Lower lobe of right lung (tissue), 2 donors: ENCODE data around the gene CYS1. TPM values are rescaled to one million over a fixed set of nuclear protein-coding genes. Genes with fewer than 3 reads are reported as not detected.

ENCODE experiments used
- ATAC-seq, 2 donors: fragments of 200-7000 bp; cut with Tn5 transposase; one replicate each; pipeline ENCODE4 v1.9.1; 2020 to 2022; ENCODE audit warnings: mild to moderate bottlenecking in 2 of 2, moderate library complexity in 2 of 2
- DNase-seq: peaks from one replicate; pipeline ENCODE4 v3.0.0-alpha.2; 2020
- H3K27ac ChIP-seq: fragments of 200-600 bp; one replicate; pipeline ENCODE4 v1.8.0; 2022
- H3K27me3 ChIP-seq: fragments of 200-600 bp; one replicate; pipeline ENCODE4 v1.8.0; 2022; ENCODE audit warnings: low read depth
- H3K36me3 ChIP-seq: fragments of 200-600 bp; one replicate; pipeline ENCODE4 v1.8.0; 2022; ENCODE audit warnings: mild to moderate bottlenecking
- H3K4me1 ChIP-seq: fragments of 200-600 bp; one replicate; pipeline ENCODE4 v1.8.0; 2022
- H3K4me3 ChIP-seq: fragments of 200-600 bp; one replicate; pipeline ENCODE4 v1.8.0; 2022; ENCODE audit warnings: mild to moderate bottlenecking
- H3K9me3 ChIP-seq: fragments of 200-600 bp; one replicate; pipeline ENCODE4 v1.8.0; 2022
- CTCF ChIP-seq: fragments of 200-600 bp; IDR thresholded peaks from one replicate; pipeline ENCODE4 v1.8.0; 2022; ENCODE audit warnings: antibody characterized with exemption, mild to moderate bottlenecking
- intact Hi-C: fragments of 100-400 bp; cut with DNase I; formaldehyde crosslinking; loops from one replicate; pipeline ENCODE4 v1.11.0; 2022
- total RNA-seq: library from RNA; stranded (reverse); fragmentation: NEBNext Ultra II Directional; extraction: Animal tissue kit (Norgen Biotek cat#: 25700); gene quantifications from one replicate; pipeline ENCODE4 v1.2.1, GENCODE V29; 2021
- donor health status: DM: no; HTN: yes; CAD: no; lungs with severe emphysema.

The CYS1 gene
- total RNA-seq, 1 donor from 2014 or later, result 2.6 TPM

DNA sequence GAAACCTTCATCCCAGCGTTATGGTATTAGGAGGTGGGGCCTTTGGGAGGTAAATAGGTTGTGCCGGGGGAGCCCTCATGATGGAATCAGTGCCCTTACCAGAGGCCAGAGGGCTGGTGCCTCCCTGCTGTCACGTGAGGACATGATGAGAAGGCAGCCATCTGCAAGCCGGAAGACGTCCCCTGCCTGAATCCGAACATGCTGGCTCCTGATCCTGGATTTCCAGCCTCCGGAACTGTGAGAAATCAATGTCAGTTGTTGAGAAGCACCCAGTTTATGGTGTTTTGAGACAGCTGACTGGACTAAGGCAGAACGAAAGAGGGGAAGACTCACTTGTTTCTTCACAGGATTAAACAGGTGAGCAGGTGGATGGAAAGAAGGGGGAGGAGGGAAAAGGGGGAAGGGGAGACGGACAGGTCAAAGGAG is 49.9 kb downstream of the CYS1 start:
- Histone ChIP-seq H3K27ac (peak overlapping the region; percentile 90), H3K4me1 (peaks cover 44% of the 10 kb centered on the region), H3K9me3 (no peaks in the 10 kb centered on the region), H3K27me3 (no peaks in the 10 kb centered on the region), H3K4me3 (no peak overlapping the region), H3K36me3 (no peaks in the 10 kb centered on the region)
- intact Hi-C loops, result no loop called here
- DNase-seq (no peak), ATAC-seq (no peak)
- no peak for TF ChIP-seq CTCF

DNA sequence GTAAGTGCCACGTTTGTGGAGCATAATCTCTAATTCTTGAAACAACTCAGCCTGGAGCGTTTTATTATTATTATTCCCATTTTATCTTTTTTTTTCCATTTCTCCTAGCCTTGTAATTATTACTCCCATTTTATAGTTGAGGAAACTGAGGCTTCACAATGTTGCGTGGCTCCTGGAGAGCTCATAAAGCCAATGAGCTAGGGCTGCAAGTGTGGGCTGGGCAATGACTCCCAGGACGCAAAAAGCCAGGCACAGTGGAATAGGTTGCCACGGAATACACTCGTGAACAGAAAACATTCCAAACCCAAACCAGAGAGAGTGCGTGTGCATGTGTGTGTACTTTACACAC is 50.4 kb downstream of the CYS1 start:
- Histone ChIP-seq H3K36me3 (no peaks in the 10 kb centered on the region), H3K9me3 (no peaks in the 10 kb centered on the region), H3K4me1 (peaks cover 39% of the 10 kb centered on the region), H3K27ac (peak overlapping the region; percentile 90), H3K4me3 (peak overlapping the region; percentile 35), H3K27me3 (no peaks in the 10 kb centered on the region)
- no peak for TF ChIP-seq CTCF
- intact Hi-C loops, result no loop called here
- no peak for DNase-seq
- ATAC-seq, result no peak

DNA sequence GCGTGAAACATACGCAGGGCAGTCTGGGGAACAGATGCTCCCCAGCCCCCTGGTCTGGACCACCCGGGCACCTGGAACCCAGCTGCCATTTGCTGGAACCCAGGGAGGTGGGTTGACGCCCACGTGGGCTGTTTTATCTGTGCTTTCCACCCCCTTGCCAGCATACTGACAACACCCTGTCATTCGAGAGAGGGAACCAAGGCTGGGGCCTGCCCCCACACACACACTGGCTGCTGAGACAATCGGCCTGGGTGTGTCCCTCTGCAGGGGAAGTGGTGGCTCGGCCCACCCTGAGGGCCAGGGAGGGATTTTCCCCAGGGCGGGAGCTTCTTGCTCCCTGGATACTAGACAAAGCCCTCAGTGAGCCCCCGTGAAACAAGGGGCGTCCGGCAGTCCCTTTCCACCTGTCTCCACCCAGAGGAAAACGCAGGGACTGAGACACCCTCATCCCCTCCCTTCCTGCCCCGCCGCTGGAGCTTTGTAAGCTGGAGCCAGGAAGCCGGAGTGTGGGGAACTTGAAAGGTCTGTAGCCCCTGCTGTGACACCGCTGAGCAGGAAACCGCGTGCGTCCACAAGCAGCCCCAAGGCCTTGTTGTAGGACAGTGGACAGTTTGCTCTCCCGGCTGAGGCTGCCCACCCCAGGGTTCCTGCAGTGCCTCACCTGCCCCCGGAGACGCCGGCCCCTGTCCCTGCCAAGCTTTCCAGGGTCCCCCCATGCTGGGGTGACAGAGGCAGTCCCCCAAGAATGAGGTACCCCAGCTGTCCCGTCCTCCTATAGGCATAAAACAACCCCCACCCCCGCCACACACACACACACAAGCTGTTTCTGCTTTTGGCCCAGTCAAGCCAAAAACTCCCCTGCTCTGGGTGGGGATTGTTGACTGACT is 51.0 kb downstream of the CYS1 start:
- intact Hi-C loops, result no loop called here
- H3K27me3 ChIP-seq, result no peaks in the 10 kb centered on the region
- no peak for TF ChIP-seq CTCF
- H3K9me3 ChIP-seq, result no peaks in the 10 kb centered on the region
- DNase-seq (peak; percentile 88), ATAC-seq (peak; percentile 89 to 94)
- peak overlapping the region; percentile 90 for H3K27ac ChIP-seq
- no peaks in the 10 kb centered on the region for H3K36me3 ChIP-seq
- peak overlapping the region; percentile 35 for H3K4me3 ChIP-seq
- peaks cover 33% of the 10 kb centered on the region for H3K4me1 ChIP-seq

- Histone ChIP-seq H3K4me1 (peaks cover 33% of the 10 kb centered on the region), H3K36me3 (no peaks in the 10 kb centered on the region), H3K27ac (peak overlapping the region; percentile 90), H3K27me3 (no peaks in the 10 kb centered on the region), H3K4me3 (peak overlapping the region; percentile 35), H3K9me3 (no peaks in the 10 kb centered on the region)
- intact Hi-C loops, result no loop called here
- no peak for TF ChIP-seq CTCF
- no peak for DNase-seq
- ATAC-seq, result peak; percentile 12 to 29
These were observed 51.7 kb downstream of the CYS1 start for GRCh38 chr2:10028407-10028987.

- no peak for ATAC-seq
- no peak for DNase-seq
- H3K9me3 ChIP-seq, result no peaks in the 10 kb centered on the region
- H3K4me3 ChIP-seq, result no peak overlapping the region
- TF ChIP-seq CTCF, result no peak
- H3K4me1 ChIP-seq, result peaks cover 33% of the 10 kb centered on the region
- H3K27ac ChIP-seq, result peak overlapping the region; percentile 90
- no peaks in the 10 kb centered on the region for H3K27me3 ChIP-seq
- intact Hi-C loops, result no loop called here
- no peaks in the 10 kb centered on the region for H3K36me3 ChIP-seq
These were observed 52.4 kb downstream of the CYS1 start for GRCh38 chr2:10027660-10028330.
